Skeletal muscle satellite cell (primary cell): ENCODE measurements around the gene DENND5A.

Source experiments
- H3K27me3 ChIP-seq: 2 replicates; pipeline ENCODE4 v1.7.0; 2013; ENCODE audit warnings: low read length; ENCODE audit not compliant: control insufficient read depth, insufficient read depth
- H3K36me3 ChIP-seq: 2 replicates; pipeline ENCODE4 v1.7.0; 2013; ENCODE audit warnings: mild to moderate bottlenecking, control low read depth, low read length; ENCODE audit not compliant: insufficient read depth
- H3K4me1 ChIP-seq: 2 replicates; pipeline ENCODE4 v1.7.0; 2013; ENCODE audit warnings: low read length; ENCODE audit not compliant: control insufficient read depth, insufficient read depth
- H3K4me2 ChIP-seq: 2 replicates; pipeline ENCODE4 v1.7.0; 2013; ENCODE audit warnings: mild to moderate bottlenecking, low read length
- H3K4me3 ChIP-seq: 2 replicates; pipeline ENCODE4 v1.7.0; 2013; ENCODE audit warnings: low read length
- H3K9ac ChIP-seq: 2 replicates; pipeline ENCODE4 v1.7.0; 2013; ENCODE audit warnings: mild to moderate bottlenecking, low read depth, low read length, moderate library complexity
- H3K9me3 ChIP-seq: replicated peaks from 2 replicates; pipeline ENCODE4 v1.7.0; 2013; ENCODE audit warnings: mild to moderate bottlenecking, control low read depth, low read length

The DENND5A gene

GRCh38 chr11:9184516-9184915 lies 80.6 kb downstream of the DENND5A start:
- H3K27me3 ChIP-seq: no peaks in the 10 kb centered on the region
- H3K4me2 ChIP-seq: no peak overlapping the region
- no peaks in the 10 kb centered on the region for H3K9me3 ChIP-seq
- H3K4me1 ChIP-seq: no peaks in the 10 kb centered on the region
- no peak overlapping the region for H3K9ac ChIP-seq
- H3K4me3 ChIP-seq: no peak overlapping the region
- H3K36me3 ChIP-seq: peaks cover 52% of the 10 kb centered on the region

- no peaks in the 10 kb centered on the region for H3K9me3 ChIP-seq
These were observed 82.8 kb downstream of the DENND5A start for GRCh38 chr11:9182180-9182871.

GRCh38 chr11:9180784-9181183 lies 84.4 kb downstream of the DENND5A start:
- Histone ChIP-seq H3K36me3 (peaks cover 60% of the 10 kb centered on the region), H3K4me3 (no peak overlapping the region), H3K4me2 (no peak overlapping the region), H3K9ac (no peak overlapping the region), H3K4me1 (peaks cover 11% of the 10 kb centered on the region), H3K9me3 (no peaks in the 10 kb centered on the region), H3K27me3 (no peaks in the 10 kb centered on the region)

More at GRCh38 chr11:9182180-9182871, 82.8 kb downstream of the DENND5A start:
- no peaks in the 10 kb centered on the region for H3K4me1 ChIP-seq
- H3K36me3 ChIP-seq: peaks cover 51% of the 10 kb centered on the region
- no peak overlapping the region for H3K4me3 ChIP-seq
- H3K9ac ChIP-seq: no peak overlapping the region
- H3K4me2 ChIP-seq: no peak overlapping the region
- no peaks in the 10 kb centered on the region for H3K27me3 ChIP-seq

- peaks cover 49% of the 10 kb centered on the region for H3K36me3 ChIP-seq
- no peak overlapping the region for H3K9ac ChIP-seq
- H3K4me1 ChIP-seq: peaks cover 12% of the 10 kb centered on the region
- H3K4me2 ChIP-seq: no peak overlapping the region
- no peaks in the 10 kb centered on the region for H3K27me3 ChIP-seq
- no peak overlapping the region for H3K4me3 ChIP-seq
- no peaks in the 10 kb centered on the region for H3K9me3 ChIP-seq
These were observed 86.0 kb downstream of the DENND5A start for GRCh38 chr11:9179141-9179540.

- Histone ChIP-seq H3K4me1 (peaks cover 12% of the 10 kb centered on the region), H3K4me3 (no peak overlapping the region), H3K9me3 (no peaks in the 10 kb centered on the region), H3K4me2 (no peak overlapping the region), H3K27me3 (no peaks in the 10 kb centered on the region), H3K36me3 (peaks cover 48% of the 10 kb centered on the region), H3K9ac (no peak overlapping the region)
These were observed 86.4 kb downstream of the DENND5A start for GRCh38 chr11:9178716-9179115.

GRCh38 chr11:9177438-9178091 lies 87.6 kb downstream of the DENND5A start:
- H3K36me3 ChIP-seq: peaks cover 51% of the 10 kb centered on the region
- peaks cover 12% of the 10 kb centered on the region for H3K4me1 ChIP-seq
- H3K4me3 ChIP-seq: no peak overlapping the region
- H3K9ac ChIP-seq: no peak overlapping the region
- H3K27me3 ChIP-seq: no peaks in the 10 kb centered on the region
- no peak overlapping the region for H3K4me2 ChIP-seq
- H3K9me3 ChIP-seq: no peaks in the 10 kb centered on the region

GRCh38 chr11:9176550-9176949 lies 88.6 kb downstream of the DENND5A start:
- Histone ChIP-seq H3K4me3 (no peak overlapping the region), H3K4me2 (no peak overlapping the region), H3K4me1 (peaks cover 12% of the 10 kb centered on the region), H3K9me3 (no peaks in the 10 kb centered on the region), H3K9ac (no peak overlapping the region), H3K36me3 (peaks cover 55% of the 10 kb centered on the region), H3K27me3 (no peaks in the 10 kb centered on the region)

GRCh38 chr11:9176136-9176535 lies 89.0 kb downstream of the DENND5A start:
- Histone ChIP-seq H3K4me1 (peaks cover 12% of the 10 kb centered on the region), H3K9ac (no peak overlapping the region), H3K36me3 (peaks cover 54% of the 10 kb centered on the region), H3K4me2 (no peak overlapping the region), H3K9me3 (no peaks in the 10 kb centered on the region), H3K4me3 (no peak overlapping the region), H3K27me3 (no peaks in the 10 kb centered on the region)

- Histone ChIP-seq H3K27me3 (no peaks in the 10 kb centered on the region), H3K4me1 (peaks cover 28% of the 10 kb centered on the region), H3K4me3 (no peak overlapping the region), H3K36me3 (peaks cover 45% of the 10 kb centered on the region), H3K9me3 (no peaks in the 10 kb centered on the region), H3K4me2 (no peak overlapping the region), H3K9ac (no peak overlapping the region)
These were observed 92.8 kb downstream of the DENND5A start for GRCh38 chr11:9172389-9172788.

- no peak overlapping the region for H3K9ac ChIP-seq
- no peak overlapping the region for H3K4me2 ChIP-seq
- no peaks in the 10 kb centered on the region for H3K27me3 ChIP-seq
- H3K4me1 ChIP-seq: peaks cover 16% of the 10 kb centered on the region
- peaks cover 38% of the 10 kb centered on the region for H3K36me3 ChIP-seq
- H3K4me3 ChIP-seq: no peak overlapping the region
- H3K9me3 ChIP-seq: no peaks in the 10 kb centered on the region
These were observed 94.7 kb downstream of the DENND5A start for GRCh38 chr11:9170450-9170849.

- Histone ChIP-seq H3K36me3 (peaks cover 40% of the 10 kb centered on the region), H3K4me2 (no peak overlapping the region), H3K9ac (no peak overlapping the region), H3K4me3 (no peak overlapping the region), H3K4me1 (peaks cover 16% of the 10 kb centered on the region), H3K27me3 (no peaks in the 10 kb centered on the region), H3K9me3 (no peaks in the 10 kb centered on the region)
These were observed 95.4 kb downstream of the DENND5A start for GRCh38 chr11:9169595-9170295.
